AG20443 (cell line): Measurements from ENCODE around the gene EXD1.
"Not testable (repeated sequence)": the region's sequence is repeated elsewhere in the genome, so short reads cannot be mapped to it uniquely, and the experiment has no call there.

ENCODE experiments used
- DNase-seq: peaks from one replicate; pipeline ENCODE4 v3.0.0; 2012; ENCODE audit warnings: low spot score, mixed read lengths

EXD1 gene

GRCh38 chr15:41139619-41140018 is 90.9 kb downstream of the EXD1 start:
- DNase-seq, result no peak

GRCh38 chr15:41139112-41139511 is 91.4 kb downstream of the EXD1 start:
- DNase-seq, result not testable (repeated sequence)

- not testable (repeated sequence) for DNase-seq
Measured at GRCh38 chr15:41135580-41135979, 95.0 kb downstream of the EXD1 start.

GRCh38 chr15:41133454-41133853 is 97.1 kb downstream of the EXD1 start:
- DNase-seq, result no peak
